ENCODE results near the gene TMEM222. TPM values are rescaled to one million over a fixed set of nuclear protein-coding genes. Genes with fewer than 3 reads are reported as not detected.
A peak's percentile ranks its signal among the peaks of the same experiment; 100 is the strongest.
"Not testable (repeated sequence)": the region's sequence is repeated elsewhere in the genome, so short reads cannot be mapped to it uniquely, and the experiment has no call there.

The TMEM222 gene, protein sequence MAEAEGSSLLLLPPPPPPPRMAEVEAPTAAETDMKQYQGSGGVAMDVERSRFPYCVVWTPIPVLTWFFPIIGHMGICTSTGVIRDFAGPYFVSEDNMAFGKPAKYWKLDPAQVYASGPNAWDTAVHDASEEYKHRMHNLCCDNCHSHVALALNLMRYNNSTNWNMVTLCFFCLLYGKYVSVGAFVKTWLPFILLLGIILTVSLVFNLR
- 10 to 100 TPM; 29.2 to 30.2 TPM for total RNA-seq
- long read RNA-seq, transcript TMEM222-211 (6 exons, 1,613 nt) = major isoform, 36 of 49 reads
- long read RNA-seq, partial matches to known transcripts = 0 of 49 reads
- long read RNA-seq, other reads (novel, unspliced or antisense) = 8 of 49 reads

DNA sequence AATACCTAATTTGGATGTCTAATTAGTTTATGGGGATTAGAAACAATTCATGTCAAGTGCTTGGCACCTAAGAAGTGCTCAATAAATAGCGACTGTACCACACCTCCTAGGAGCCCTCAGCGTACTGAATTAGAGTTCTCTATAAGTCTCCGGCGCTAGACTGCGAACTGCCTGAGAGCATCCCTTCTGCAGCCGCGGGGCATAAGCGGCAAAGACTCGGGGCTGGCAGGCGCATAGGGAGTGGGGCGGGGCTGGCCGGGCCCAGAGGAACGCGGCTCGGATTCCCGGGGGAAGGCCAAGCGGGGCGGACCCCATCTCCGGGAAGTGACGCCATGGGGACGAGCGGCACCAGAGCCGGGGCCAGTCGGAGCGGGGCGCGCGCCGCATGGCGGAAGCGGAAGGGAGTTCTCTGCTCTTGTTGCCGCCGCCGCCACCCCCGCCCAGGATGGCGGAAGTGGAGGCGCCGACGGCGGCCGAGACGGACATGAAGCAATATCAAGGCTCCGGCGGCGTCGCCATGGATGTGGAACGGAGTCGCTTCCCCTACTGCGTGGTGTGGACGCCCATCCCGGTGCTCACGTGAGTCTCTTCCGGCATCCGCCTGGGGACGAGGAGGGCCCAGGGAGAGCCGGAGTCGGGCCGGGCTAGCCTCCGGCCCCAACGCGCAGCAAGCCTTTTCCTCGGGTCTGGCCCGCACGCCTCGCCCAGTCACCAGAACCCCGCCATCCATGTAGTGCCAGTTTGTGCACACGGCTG, at the start of gene TMEM222:
TMEM222 (plus strand) TSS at position 351 of the 756 bp plus-strand sequence; CDS start at position 386, 35 bp downstream.
- intact Hi-C loops (cut with DNase I, micrococcal nuclease) = no loop called here
- DNase-seq = peak; percentile 96

DNA sequence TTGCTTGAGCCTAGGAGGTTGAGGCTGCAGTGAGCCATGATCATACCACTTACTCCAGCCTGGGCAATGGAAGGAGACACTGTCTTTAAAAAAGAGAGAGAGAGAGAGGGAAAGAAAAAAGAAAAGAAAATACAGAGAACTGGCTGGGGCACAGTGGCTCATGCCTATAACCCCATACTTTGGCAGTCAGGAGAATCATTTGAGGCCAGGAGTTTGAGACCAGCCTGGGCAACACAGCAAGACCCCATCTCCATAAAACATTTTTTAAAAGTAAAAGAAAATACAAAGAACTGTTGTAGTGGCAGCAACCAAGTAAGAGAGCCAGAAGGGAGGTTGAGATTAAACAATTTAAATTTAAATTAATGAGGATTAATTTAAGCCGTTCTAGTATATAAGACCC, 47.8 kb upstream of the TMEM222 start:
- DNase-seq (no peak), ATAC-seq (no peak)
- intact Hi-C loops (cut with DNase I, micrococcal nuclease) = no loop called here

More for the DNA sequence above, at the start of gene TMEM222:
- ATAC-seq = peak; percentile 98

DNA sequence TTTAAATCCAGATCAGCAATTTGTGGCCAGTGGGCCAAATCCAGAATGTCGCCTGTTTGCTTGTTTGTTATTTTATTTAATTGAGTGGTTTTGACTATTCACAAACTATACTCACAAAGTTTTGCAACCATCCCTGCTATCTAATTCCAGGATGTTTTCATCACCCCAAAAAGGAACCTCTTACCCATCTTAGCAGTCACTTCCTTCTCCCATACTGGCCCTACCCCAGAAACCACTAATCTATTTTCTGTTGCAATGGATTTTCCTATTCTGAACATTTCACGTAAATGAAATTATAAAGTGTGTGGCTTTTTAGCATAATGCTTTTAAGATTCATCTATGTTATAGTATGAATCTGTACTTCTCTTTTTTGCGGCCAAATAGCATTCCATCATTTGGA, 46.3 kb upstream of the TMEM222 start:
- DNase-seq (no peak), ATAC-seq (no peak)
- intact Hi-C loops (cut with DNase I, micrococcal nuclease) = no loop called here

DNA sequence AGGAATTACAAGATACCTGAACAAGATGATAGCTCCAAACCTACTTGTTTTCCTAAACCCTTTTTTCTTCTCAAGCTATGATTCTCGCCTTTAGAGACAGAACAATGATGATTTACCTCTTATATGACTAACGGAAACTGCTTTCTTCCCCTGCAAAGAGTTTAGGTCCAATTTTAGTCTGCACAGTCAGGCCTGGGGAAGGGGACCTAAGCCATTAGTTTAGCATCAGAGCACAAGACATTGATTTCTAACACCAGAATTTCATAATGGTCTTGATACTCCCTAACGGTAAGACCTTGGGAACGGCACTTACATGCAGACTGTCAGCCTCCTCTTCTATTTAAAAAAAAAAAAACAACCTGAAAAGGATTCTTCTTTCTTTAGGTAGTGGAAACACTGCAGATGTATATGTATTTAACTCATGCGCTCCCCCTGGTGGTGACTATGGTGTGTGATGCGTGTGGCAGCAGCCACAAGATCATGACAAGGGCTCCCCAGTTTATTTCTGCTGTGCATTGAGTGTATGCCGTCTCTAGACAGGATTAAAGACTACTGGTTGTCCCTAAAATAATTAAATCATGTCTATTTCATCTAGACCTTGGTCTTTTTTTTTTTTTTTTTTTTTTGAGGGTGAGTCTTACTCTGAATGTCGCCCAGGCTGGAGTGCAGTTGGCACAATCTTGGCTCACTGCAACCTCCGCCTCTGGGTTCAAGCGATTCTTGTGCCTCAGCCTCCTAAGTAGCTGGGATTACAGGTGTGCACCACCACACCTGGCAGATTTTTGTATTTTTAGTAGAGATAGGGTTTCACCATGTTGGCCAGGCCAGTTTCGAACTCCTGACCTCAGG, 37.3 kb upstream of the TMEM222 start:
- DNase-seq (peak; percentile 72 to 97), ATAC-seq (peak; percentile 93)
- intact Hi-C loops (cut with DNase I, micrococcal nuclease) = loop anchor here (2.0 to 5.0 kb wide), 3 partner anchors 87 to 182 kb away; no protein-coding TSS in a partner anchor

DNA sequence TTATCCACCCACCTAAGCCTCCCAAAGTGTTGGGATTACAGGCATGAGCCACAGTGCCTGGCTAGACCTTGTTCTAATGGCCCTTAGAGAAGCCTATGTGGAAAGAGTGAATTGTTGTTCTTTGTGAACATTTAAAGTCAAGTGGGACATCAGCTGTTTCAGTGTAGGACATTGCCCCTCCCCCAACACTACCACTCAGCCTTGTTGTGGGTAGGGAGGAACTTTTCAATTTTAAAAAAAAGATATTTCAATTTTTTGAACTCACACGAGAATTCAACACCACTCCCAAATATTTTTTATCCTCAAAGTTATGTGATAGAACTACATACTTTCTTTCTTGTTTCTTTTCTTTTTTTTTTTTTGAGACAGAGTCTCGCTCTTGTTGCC, 36.7 kb upstream of the TMEM222 start:
- intact Hi-C loops (cut with DNase I, micrococcal nuclease) = loop anchor here in 1 of 2 donors (2.0 kb wide), 1 partner anchor 182 kb away; no protein-coding TSS in a partner anchor
- DNase-seq (no peak), ATAC-seq (no peak)

DNA sequence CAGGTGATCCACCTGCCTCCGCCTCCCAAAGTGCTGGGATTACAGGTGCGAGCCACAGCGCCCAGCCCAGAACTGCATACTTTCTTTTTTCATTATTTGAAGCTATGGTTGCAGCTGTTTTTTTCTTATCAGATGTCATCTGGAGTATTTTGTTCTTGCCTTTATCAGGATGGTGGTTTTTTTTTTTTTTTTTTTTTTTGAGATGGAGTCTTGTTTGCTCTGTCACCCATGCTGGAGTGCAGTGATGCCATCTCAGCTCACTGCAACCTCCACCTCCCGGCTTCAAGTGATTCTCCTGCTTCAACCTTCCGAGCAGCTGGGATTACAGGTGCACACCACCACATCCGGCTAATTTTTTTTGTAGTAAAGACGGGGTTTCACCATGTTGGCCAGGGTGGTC, 36.1 kb upstream of the TMEM222 start:
- not testable (repeated sequence) for DNase-seq, ATAC-seq
- intact Hi-C loops (cut with DNase I, micrococcal nuclease) = loop anchor here in 1 of 2 donors (2.0 kb wide), 1 partner anchor 183 kb away; no protein-coding TSS in a partner anchor

DNA sequence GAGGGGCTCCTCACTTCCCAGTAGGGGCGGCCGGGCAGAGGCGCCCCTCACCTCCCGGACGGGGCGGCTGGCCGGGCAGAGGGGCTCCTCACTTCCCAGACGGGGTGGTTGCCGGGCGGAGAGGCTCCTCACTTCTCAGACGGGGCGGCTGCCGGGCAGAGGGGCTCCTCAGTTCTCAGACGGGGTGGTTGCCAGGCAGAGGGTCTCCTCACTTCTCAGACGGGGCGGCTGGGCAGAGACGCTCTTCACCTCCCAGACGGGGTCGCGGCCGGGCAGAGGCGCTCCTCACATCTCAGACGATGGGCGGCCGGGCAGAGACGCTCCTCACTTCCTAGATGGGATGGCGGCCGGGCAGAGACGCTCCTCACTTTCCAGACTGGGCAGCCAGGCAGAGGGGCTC, 32.8 kb upstream of the TMEM222 start:
- intact Hi-C loops (cut with DNase I, micrococcal nuclease) = not testable (repeated sequence)

DNA sequence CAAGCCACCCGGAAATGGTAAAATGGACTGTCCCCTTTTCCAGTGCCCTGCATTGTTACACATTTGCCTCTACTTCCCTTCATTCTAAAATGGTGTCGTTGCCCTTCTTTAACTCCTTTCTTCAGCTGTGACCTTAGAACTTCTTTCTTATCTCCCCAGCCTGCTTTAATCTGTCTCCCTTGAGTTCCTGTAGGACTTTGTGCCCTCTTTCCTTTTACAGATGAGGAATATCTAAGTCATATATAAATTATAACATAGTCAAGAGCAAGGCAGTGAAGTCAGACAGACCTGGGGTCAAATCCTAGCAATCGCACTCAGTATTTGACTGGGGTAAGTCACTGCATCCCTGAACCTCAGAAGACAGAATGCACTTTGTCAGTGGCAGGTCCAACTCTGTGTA, 31.4 kb upstream of the TMEM222 start:
- no peak for DNase-seq

More for the DNA sequence above, 32.8 kb upstream of the TMEM222 start:
- ATAC-seq, DNase-seq: not testable (repeated sequence)

DNA sequence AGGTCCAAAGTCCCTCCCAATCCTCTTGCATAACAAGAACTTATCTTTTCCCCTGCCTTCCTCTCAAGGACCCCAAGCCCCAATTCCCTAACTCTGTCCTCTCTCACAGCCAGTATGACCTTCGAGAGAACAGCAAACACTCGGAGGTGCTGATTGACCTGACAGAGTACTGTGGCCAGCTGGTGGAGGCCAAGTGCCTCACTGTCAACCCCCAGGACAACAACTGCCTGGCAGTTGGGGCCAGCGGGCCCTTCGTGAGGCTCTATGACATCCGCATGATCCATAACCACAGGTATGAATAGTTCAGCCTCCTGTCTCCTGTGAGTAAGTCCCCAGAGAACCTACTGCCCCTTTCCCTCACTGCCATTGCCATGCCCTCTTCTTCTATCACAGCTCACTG, 29.9 kb upstream of the TMEM222 start:
- intact Hi-C loops (cut with DNase I, micrococcal nuclease) = no loop called here
- ATAC-seq = no peak

More for the DNA sequence above, 31.4 kb upstream of the TMEM222 start:
- intact Hi-C loops (cut with DNase I, micrococcal nuclease) = no loop called here
- ATAC-seq = peak; percentile 77

DNA sequence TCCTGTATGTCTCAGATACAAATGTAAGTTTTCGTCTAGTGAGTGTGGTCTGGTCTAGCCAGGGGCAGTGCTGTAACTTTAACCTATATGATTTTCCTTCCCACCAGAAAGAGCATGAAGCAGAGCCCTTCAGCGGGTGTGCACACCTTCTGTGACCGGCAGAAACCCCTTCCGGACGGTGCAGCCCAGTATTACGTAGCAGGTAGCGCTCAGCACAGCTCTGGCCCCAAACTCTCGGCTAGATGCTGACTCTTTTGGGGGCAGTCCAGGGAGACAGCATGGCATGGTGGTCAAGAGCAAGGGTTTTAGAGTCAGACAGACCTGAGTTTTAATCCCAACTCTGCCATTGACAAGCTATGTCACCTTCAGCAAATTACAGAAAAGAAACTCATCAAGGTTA, 28.0 kb upstream of the TMEM222 start:
- intact Hi-C loops (cut with DNase I, micrococcal nuclease) = no loop called here
- no peak for DNase-seq

More for the DNA sequence above, 29.9 kb upstream of the TMEM222 start:
- DNase-seq = no peak

DNA sequence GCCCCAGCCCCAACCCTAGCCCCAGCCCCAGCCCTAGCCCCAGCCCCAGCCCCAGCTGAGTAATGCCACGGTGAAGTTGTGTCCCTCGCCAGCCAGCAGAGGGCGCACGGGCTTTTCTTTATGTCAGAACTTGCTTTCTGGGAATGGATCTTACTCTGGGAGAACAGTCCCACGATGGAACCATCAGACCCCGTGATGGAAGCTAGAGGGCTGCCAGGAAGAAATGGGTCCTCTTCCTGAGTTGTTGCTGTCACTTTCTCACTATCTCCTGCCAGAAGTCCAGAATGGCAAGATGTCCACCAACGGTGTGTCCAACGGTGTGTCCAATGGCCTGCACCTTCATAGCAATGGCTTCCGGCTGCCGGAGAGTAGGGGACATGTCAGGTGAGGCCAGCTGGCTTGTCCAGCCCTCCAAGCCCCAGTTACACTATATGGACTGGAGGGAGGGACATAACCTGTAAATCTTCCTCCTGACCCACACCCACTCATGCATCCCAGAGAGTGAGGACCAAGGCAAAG, 25.1 kb upstream of the TMEM222 start:
- DNase-seq = peak; percentile 48 to 71
- ATAC-seq = peak; percentile 45
- intact Hi-C loops (cut with DNase I, micrococcal nuclease) = no loop called here

More for the DNA sequence above, 28.0 kb upstream of the TMEM222 start:
- ATAC-seq = no peak

DNA sequence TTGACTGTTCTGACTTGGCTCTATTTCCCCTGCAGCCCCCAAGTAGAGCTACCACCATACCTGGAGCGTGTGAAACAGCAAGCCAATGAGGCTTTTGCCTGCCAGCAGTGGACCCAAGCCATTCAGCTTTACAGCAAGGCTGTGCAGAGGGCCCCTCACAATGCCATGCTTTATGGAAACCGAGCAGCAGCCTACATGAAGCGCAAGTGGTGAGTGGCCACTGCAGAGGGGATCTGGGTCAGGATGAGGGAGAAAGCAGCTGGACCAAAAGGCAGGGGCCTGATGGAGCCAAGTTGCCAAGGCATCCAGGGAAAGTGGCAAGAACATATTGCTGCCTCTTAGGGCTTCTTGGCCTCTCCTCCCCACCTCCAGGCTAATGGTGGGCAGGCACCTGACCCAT, 24.1 kb upstream of the TMEM222 start:
- no peak for ATAC-seq
- intact Hi-C loops (cut with DNase I, micrococcal nuclease) = no loop called here
- DNase-seq = no peak

DNA sequence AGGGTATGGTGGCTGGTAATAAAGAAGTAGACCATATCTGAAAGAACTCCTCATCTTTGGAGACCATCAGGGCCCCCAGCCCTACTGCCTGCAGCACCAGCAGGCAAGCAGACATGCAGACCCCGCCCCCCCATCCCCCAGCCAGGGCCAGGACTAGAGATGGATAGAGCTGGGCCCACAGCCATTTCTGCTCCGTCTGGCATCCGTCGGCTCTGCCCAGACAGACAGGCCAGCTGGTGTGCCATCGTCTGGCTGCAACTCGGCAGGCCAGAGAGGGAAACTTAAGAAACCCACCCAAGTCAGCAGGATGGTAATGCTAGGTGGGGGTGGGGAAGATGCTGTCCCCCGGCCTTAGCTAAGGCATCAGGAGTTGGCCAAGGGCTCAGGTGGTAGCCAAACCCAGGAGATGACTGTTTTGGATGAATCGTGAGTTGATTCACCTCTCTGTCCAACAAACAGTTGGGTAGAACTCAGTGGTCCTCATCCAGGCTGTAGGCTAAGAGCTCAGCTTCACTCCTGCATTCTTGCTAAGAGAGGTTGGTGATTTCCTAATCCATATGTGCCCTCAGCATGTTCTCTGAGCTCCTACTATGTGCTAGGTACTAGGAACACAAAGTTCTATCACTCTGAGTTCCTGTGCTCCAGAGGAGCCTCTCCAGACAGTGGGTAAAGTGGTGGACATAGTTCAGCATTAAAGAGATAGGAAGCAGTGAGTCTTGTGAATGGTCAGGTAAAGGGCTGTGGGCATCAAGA, 23.2 kb upstream of the TMEM222 start:
- DNase-seq (no peak), ATAC-seq (no peak)
- intact Hi-C loops (cut with DNase I, micrococcal nuclease) = no loop called here

DNA sequence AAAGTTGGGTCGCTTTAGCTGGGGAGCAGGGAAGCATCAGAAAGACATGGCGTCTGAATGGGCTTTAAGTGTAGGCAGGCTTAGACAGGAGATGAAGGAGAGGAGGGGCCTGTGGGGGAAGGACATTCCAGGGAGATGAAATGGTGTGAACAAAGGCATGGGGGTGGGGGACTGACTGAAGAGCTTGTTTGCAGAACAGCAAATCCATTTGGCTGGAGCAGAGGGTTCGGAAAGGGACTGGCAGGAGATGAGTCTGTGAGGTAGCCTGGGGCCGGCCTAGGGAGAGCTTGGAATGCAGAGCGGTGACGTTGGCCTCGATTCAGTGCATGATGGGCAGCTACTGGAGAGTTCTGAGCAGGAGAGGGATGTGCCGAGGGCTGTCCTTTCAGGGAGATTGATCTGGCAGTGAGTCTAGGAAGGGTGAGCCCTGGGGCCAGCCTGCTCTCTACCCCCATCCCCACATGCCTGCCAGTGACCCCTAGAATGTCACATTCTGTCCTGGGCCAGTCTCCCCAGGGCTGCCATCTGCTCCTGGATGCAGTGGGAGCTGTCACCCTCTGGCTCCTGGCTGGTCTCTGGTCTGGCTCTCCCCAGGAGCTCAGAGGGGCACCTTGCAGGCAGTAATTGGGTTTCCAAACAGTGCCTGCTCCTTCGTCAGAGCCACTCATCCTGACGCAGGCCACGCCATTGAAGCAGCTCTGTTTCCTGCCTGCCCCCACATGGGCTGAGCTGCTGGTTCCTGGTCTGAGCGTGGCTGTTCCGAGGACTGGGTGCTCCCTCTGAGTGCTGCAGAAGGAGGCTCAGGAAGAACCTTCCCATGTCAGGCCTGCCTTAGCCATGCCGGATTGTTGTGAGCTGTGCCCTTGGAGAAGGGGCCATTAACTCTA, 22.3 kb upstream of the TMEM222 start:
- peak; percentile 3 for ATAC-seq
- intact Hi-C loops (cut with DNase I, micrococcal nuclease) = loop anchor here (5.0 kb wide), 2 partner anchors 88 to 93 kb away; partner anchors contain the start of gene GPR3 (in 1 of the 2)
- peak; percentile 44 to 76 for DNase-seq

DNA sequence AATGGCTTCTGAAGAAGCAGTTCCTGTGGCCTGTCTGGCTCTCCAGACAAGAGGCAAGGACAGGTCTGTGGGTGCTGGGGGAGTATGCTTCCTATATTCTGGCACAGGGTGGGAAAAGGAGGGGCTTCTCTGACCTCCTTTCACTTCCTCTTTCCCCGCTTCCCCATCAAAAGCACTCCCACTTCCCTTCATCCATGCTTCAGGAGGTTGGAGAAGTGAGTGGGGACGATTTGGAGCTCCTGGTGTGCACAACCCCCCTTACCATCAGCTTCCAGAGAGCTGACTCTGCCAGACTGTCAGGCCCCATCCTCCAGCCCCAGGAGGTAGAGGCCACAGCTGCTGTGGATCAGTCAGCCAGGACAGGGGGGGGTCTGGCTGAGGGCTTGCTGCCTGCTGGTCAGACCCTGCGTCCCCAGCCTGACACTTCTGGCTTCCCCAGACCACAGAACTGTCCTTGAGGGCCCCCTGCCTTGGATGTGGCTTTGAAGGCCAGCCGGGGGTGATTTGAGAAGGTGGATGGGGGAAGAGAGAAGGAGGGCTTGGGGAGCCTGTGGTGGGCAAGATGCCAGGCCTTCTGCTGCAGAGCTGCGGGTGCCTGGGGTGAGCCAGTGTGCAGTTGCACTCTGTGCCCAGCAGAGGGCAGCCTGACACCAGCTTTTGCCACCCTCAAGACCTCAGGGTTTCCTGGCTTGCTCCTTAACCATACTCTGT, 21.5 kb upstream of the TMEM222 start:
- intact Hi-C loops (cut with DNase I, micrococcal nuclease) = loop anchor here (5.0 kb wide), 2 partner anchors 87 to 92 kb away; partner anchors contain the start of gene GPR3 (in 1 of the 2)
- peak; percentile 66 to 78 for DNase-seq
- ATAC-seq = peak; percentile 89

DNA sequence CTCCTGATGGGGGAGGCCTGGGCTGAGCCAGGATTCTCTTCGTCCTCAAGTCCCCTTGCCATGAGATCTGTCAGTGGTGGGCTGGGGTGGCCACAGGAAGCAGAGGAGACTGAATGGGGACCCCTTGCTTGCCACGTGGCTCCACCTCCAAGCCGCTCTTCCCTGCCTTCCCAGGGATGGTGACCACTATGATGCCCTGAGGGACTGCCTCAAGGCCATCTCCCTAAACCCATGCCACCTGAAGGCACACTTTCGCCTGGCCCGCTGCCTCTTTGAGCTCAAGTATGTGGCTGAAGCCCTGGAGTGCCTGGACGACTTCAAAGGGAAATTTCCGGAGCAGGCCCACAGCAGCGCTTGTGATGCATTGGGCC, 20.9 kb upstream of the TMEM222 start:
- DNase-seq (no peak), ATAC-seq (no peak)
- intact Hi-C loops (cut with DNase I, micrococcal nuclease) = loop anchor here (5.0 kb wide), 2 partner anchors 86 to 91 kb away; partner anchors contain the start of gene GPR3 (in 1 of the 2)
